ENCODE data around the gene PTGES. TPM values are rescaled to one million over a fixed set of nuclear protein-coding genes. Genes with fewer than 3 reads are reported as not detected.
"Not testable (repeated sequence)": the region's sequence is repeated elsewhere in the genome, so short reads cannot be mapped to it uniquely, and the experiment has no call there.

PTGES gene
- total RNA-seq, 4 donors from 2014 or later: 14.7 to 33.0 (median 25.7) TPM

DNA sequence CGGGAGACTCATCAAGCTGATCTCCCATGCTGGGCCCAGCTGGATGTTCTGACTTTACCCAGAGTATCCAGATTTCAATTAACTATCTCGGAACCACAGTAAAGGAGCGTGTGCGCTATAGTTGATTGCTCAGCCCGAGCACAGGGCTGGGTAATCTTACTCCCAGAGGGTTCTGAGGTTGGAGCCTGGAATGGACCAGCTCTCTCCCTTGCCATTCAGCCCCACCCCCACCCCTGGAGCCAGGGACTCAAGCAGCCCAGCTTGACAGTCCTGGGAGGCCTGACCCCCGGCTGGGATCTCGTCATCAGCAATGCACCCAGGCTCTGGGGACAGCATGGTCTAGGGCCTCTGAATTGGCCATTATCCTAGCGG, 23.7 kb upstream of the PTGES start:
- Histone ChIP-seq H3K4me1 (peaks cover 0 to 44% (median 19%) of the 10 kb centered on the region in 4 donors), H3K9me3 (no peaks in the 10 kb centered on the region), H3K4me3 (peak overlapping the region in 1 of 4 donors; percentile 29), H3K27me3 (no peaks in the 10 kb centered on the region), H3K27ac (peak overlapping the region in 3 of 4 donors; percentile 53 to 89 (median 81)), H3K36me3 (no peaks in the 10 kb centered on the region)
- TF ChIP-seq EP300 (IDR thresholded peaks at IDR 0.05) (no peak), POLR2A (IDR thresholded peaks at IDR 0.05) (no peak)
- TF ChIP-seq, protein P1, sequence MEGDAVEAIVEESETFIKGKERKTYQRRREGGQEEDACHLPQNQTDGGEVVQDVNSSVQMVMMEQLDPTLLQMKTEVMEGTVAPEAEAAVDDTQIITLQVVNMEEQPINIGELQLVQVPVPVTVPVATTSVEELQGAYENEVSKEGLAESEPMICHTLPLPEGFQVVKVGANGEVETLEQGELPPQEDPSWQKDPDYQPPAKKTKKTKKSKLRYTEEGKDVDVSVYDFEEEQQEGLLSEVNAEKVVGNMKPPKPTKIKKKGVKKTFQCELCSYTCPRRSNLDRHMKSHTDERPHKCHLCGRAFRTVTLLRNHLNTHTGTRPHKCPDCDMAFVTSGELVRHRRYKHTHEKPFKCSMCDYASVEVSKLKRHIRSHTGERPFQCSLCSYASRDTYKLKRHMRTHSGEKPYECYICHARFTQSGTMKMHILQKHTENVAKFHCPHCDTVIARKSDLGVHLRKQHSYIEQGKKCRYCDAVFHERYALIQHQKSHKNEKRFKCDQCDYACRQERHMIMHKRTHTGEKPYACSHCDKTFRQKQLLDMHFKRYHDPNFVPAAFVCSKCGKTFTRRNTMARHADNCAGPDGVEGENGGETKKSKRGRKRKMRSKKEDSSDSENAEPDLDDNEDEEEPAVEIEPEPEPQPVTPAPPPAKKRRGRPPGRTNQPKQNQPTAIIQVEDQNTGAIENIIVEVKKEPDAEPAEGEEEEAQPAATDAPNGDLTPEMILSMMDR (IDR thresholded peaks at IDR 0.05): no peak
- DNase-seq (ENCODE audit: low spot score in 2 of 2): no peak
- WGBS, 2 donors: 44 to 45% methylated on average over 8 of the region's 8 CpGs

DNA sequence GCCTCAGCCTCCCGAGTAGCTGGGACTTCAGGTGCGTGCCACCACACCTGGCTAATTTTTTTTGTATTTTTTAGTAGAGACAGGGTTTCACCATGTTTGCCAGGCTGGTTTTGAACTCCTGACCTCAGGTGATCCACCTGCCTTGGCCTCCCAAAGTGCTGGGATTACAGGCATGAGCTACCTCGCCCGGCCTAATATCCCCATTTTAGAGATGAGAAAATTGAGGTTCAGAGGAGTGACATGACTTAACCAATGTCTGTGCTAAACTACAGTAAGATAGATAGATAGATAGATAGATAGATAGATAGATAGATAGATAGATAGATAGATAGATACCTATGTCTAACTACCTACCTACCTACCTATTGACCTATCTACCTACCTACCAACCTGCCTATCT, 23.3 kb upstream of the PTGES start:
- not testable (repeated sequence) for H3K27me3 ChIP-seq
- peaks cover 0 to 44% (median 19%) of the 10 kb centered on the region in 4 donors for H3K4me1 ChIP-seq

DNA sequence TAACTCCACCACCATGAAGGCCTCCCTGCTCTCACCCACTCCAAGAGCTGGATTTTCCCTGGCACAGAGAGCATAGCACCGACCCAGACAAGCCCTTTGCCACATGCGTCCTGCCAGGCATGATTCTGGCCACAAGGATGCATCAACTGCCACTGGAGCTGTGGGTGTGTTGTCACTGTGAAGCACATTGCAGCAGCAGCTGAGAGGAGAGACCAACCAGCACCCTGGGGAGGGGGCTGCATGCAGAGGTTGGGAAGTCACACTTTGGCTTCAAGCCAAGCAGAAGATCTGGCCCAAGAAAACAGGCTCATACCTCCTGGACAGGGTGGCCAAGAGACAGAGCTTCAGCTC, 22.6 kb upstream of the PTGES start:
- H3K27ac ChIP-seq: peak overlapping the region in 2 of 4 donors; percentile 17 to 81

More for the DNA sequence above, 23.3 kb upstream of the PTGES start:
- not testable (repeated sequence) for H3K4me3 ChIP-seq; H3K36me3 ChIP-seq; DNase-seq (ENCODE audit: low spot score in 2 of 2); H3K9me3 ChIP-seq
- 90 to 93% methylated on average over 4 of the region's 4 CpGs for WGBS, 2 donors
- H3K27ac ChIP-seq: peak overlapping the region in 3 of 4 donors; percentile 53 to 89 (median 81)

DNA sequence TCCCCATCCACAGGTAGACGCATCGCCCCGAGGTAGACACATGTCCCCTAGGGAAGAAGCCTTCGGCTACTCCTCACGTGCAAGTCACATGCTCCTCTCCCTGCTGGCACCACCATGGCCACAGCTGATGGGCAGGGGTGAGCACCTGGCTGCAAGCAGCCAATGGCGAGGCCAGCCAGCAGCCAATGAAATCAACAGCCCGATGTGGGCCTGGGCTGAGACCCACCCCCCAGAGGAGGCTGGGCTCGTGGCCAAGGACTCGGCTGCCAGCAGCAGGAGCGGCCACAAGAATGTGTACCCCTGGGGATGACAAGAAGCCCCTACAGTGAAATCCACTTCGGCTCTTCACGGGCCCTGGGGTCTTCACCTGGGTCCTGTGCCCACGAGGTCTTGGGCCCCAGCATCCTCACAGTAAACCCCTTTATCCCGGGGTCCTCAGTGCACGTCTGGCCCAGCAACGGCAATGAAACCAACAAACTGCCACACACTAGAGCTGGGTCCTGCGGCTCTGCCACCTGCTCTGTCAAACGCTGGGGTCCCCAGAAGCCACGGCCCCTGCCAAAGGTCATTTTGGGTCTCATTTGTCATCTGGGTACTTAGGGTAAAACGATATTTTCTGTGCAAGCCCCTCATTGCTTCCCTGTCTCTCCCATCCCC, 22.1 kb upstream of the PTGES start:
- TF ChIP-seq, protein P1 (IDR thresholded peaks at IDR 0.05): no peak
- TF ChIP-seq POLR2A (IDR thresholded peaks at IDR 0.05) (no peak), EP300 (IDR thresholded peaks at IDR 0.05) (no peak)
- no peak overlapping the region for H3K4me3 ChIP-seq
- no peak for DNase-seq (ENCODE audit: low spot score in 2 of 2)
- peak overlapping the region in 2 of 4 donors; percentile 17 to 81 for H3K27ac ChIP-seq
- H3K4me1 ChIP-seq: peaks cover 0 to 44% (median 19%) of the 10 kb centered on the region in 4 donors
- no peaks in the 10 kb centered on the region for H3K9me3 ChIP-seq
- H3K36me3 ChIP-seq: no peaks in the 10 kb centered on the region
- no peaks in the 10 kb centered on the region for H3K27me3 ChIP-seq
- WGBS, 2 donors: 60 to 74% methylated on average over 14 to 19 of the region's 20 CpGs

More for the DNA sequence above, 22.6 kb upstream of the PTGES start:
- no peaks in the 10 kb centered on the region for H3K27me3 ChIP-seq
- TF ChIP-seq EP300 (IDR thresholded peaks at IDR 0.05) (no peak), POLR2A (IDR thresholded peaks at IDR 0.05) (no peak)
- TF ChIP-seq, protein P1 (IDR thresholded peaks at IDR 0.05): no peak
- no peaks in the 10 kb centered on the region for H3K9me3 ChIP-seq
- H3K36me3 ChIP-seq: no peaks in the 10 kb centered on the region
- no peak for DNase-seq (ENCODE audit: low spot score in 2 of 2)
- WGBS, 2 donors: 39 to 50% methylated on average over 2 of the region's 2 CpGs
- H3K4me1 ChIP-seq: peaks cover 0 to 44% (median 19%) of the 10 kb centered on the region in 4 donors
- H3K4me3 ChIP-seq: no peak overlapping the region

DNA sequence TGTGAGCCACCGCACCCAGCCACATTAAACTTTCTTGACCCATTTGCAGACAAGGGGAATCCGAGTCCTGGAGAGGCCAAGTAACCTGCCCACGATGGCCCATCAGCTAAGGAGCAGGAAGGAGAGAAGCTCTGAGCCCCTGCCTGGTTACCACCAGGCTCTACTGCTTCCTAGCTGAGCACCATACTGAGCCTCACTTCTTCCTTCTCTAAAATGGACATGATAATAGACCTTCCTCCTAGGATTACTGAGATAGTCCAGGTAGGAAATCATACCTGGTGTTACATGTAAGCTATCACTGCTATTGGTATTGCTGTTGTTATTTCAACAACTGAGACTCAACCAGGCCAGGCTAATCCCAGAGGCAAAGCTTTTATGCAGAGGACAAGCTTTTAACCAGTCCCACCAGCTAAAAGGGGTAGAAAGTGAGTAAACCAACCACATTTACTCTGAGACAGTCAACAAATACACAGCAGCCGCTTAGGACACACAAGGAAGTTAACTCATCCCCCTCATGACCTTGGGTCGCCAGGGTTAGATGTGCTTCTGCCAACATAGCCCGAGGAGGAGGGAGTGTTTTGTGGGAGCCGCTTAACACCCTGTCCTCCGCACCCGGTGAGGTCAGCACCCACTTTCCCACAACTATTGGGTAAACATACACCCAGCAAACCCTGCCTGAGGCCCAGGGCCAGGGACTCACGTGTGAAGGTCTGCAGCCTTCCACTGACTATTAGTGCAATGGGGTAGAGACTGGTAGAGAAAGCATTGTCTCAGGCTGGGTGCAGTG, 20.6 kb upstream of the PTGES start:
- DNase-seq (ENCODE audit: low spot score in 2 of 2): peak; percentile 51 to 52
- WGBS, 2 donors: 42 to 46% methylated on average over 10 of the region's 10 CpGs
- Histone ChIP-seq H3K4me1 (peaks cover 0 to 43% (median 19%) of the 10 kb centered on the region in 4 donors), H3K9me3 (no peaks in the 10 kb centered on the region), H3K27me3 (no peaks in the 10 kb centered on the region), H3K27ac (peak overlapping the region in 2 of 4 donors; percentile 42 to 48), H3K4me3 (no peak overlapping the region), H3K36me3 (no peaks in the 10 kb centered on the region)
- TF ChIP-seq EP300 (IDR thresholded peaks at IDR 0.05): peak in 1 of 2 donors; percentile 77
- no peak for TF ChIP-seq POLR2A (IDR thresholded peaks at IDR 0.05)
- TF ChIP-seq, protein P1 (IDR thresholded peaks at IDR 0.05): no peak

Data from tibial nerve (tissue), 4 donors.